Hepatocyte (in vitro differentiated cells): Measurements from ENCODE around the gene STARD6.

Source experiments
- CTCF ChIP-seq: fragments of 200-600 bp; sonication (generic); IDR thresholded peaks from 2 replicates; pipeline ENCODE4 v1.5.1; 2016; ENCODE audit warnings: antibody characterized with exemption, mild to moderate bottlenecking; ENCODE audit not compliant: poor library complexity
- EZH2 ChIP-seq: fragments of 200-600 bp; sonication (generic); IDR thresholded peaks from 2 replicates; pipeline ENCODE4 v1.6.1; 2016; ENCODE audit warnings: antibody characterized with exemption, mild to moderate bottlenecking, borderline replicate concordance
- EZH2phosphoT487 ChIP-seq: fragments of 200-600 bp; sonication (generic); IDR thresholded peaks from one replicate; pipeline ENCODE4 v1.6.1; 2018; ENCODE audit warnings: antibody characterized with exemption, mild to moderate bottlenecking, low read depth, moderate library complexity; ENCODE audit not compliant: unreplicated experiment, severe bottlenecking

- TF ChIP-seq CTCF (no peak), EZH2 (no peak), EZH2phosphoT487 (no peak)
These were observed 34.1 kb downstream of the STARD6 start for GRCh38 chr18:54323561-54323960.
